GM12878 (cell line): ENCODE data around the gene SLC2A2. TPM values are rescaled to one million over a fixed set of nuclear protein-coding genes. Genes with fewer than 3 reads are reported as not detected.
"Not testable (repeated sequence)": the region's sequence is repeated elsewhere in the genome, so short reads cannot be mapped to it uniquely, and the experiment has no call there.

Source experiments
- ATAC-seq: fragments of 200-7000 bp; cut with Tn5 transposase; 3 replicates; pipeline ENCODE4 v1.9.1; 2020; ENCODE audit warnings: mild to moderate bottlenecking, moderate library complexity
- BruUV-seq: library from RNA; stranded (reverse); fragments of 400-500 nt; replicated peaks from 2 replicates; lab custom pipeline; 2021; lab: Mats Ljungman, UMichigan
- CTCF ChIA-PET: fragments of 300-600 bp; sonication (Branson Sonifier 250); formaldehyde crosslinking; extraction: SDS; loops from one replicate; lab custom pipeline; 2021; ENCODE audit warnings: inconsistent platforms; lab: Yijun Ruan, JAX
- POLR2A ChIA-PET: fragments of 350-600 bp; formaldehyde crosslinking; extraction: SDS; loops from one replicate; lab custom pipeline; 2021; ENCODE audit warnings: inconsistent platforms; lab: Charles Lee
- RAD21 ChIA-PET: fragments of 300-600 bp; sonication (Branson Sonifier 250); formaldehyde crosslinking; loops from one replicate; lab custom pipeline; 2023; ENCODE audit warnings: antibody characterized with exemption; ENCODE audit not compliant: unreplicated experiment; lab: Charles Lee
- SMC1A ChIA-PET: fragments of 300-600 bp; sonication (Branson Sonifier 250); formaldehyde crosslinking; loops from one replicate; lab custom pipeline; 2023; ENCODE audit not compliant: unreplicated experiment, uncharacterized antibody; lab: Charles Lee
- DNase-seq: peaks from one replicate; pipeline ENCODE4 v3.0.0-alpha.2; 2011; ENCODE audit warnings: low read depth, low spot score
- FAIRE-seq: peaks from 3 replicates; lab custom pipeline; 2011; peaks lifted over from hg19 to GRCh38; lab: Jason Lieb, UNC
- H2AFZ ChIP-seq: 2 replicates; pipeline ENCODE4 v1.6.0; 2011; ENCODE audit warnings: low read depth, low read length, control low read depth; ENCODE audit not compliant: control insufficient read depth
- H3K27ac ChIP-seq: 2 replicates; pipeline ENCODE4 v1.5.1; 2011; ENCODE audit warnings: control low read depth; ENCODE audit not compliant: control insufficient read depth, insufficient read depth
- H3K27me3 ChIP-seq, 2 experiments: replicated peaks in 1 of 2; 2 replicates each; pipeline versions ENCODE4 v1.6.0 to v1.6.1; 2011; ENCODE audit warnings: low read length in 1 of 2; ENCODE audit not compliant: control insufficient read depth in 2 of 2, insufficient read depth in 2 of 2
- H3K36me3 ChIP-seq, 2 experiments: 2 replicates each; pipeline ENCODE4 v1.5.1; 2011; ENCODE audit warnings: low read length in 1 of 2; ENCODE audit not compliant: control insufficient read depth in 2 of 2, insufficient read depth in 2 of 2
- H3K4me1 ChIP-seq: 2 replicates; pipeline ENCODE4 v1.6.1; 2011; ENCODE audit warnings: mild to moderate bottlenecking, low read length, moderate library complexity, mixed read lengths; ENCODE audit not compliant: control insufficient read depth, insufficient read depth
- H3K4me2 ChIP-seq: 2 replicates; pipeline ENCODE4 v1.6.0; 2011; ENCODE audit warnings: control low read depth; ENCODE audit not compliant: control insufficient read depth, insufficient read depth
- H3K4me3 ChIP-seq: fragments of 200-600 bp; sonication (generic); 2 replicates; pipeline ENCODE4 v1.5.1; 2016
- H3K79me2 ChIP-seq: 2 replicates; pipeline ENCODE4 v1.6.0; 2011; ENCODE audit warnings: low read length; ENCODE audit not compliant: control insufficient read depth, insufficient read depth
- H3K9ac ChIP-seq: 2 replicates; pipeline ENCODE4 v1.8.0; 2011; ENCODE audit warnings: low read length, control low read depth, mixed read lengths; ENCODE audit not compliant: control insufficient read depth, insufficient read depth
- H3K9me3 ChIP-seq: replicated peaks from 3 replicates; pipeline ENCODE4 v1.5.1; 2011; ENCODE audit warnings: mild to moderate bottlenecking, low read length; ENCODE audit not compliant: control insufficient read depth, insufficient read depth
- H4K20me1 ChIP-seq: 2 replicates; pipeline ENCODE4 v1.6.0; 2011; ENCODE audit not compliant: control insufficient read depth, insufficient read depth
- CBX3 ChIP-seq: fragments of 200-600 bp; sonication (generic); IDR thresholded peaks from 2 replicates; pipeline ENCODE4 v1.6.1; 2016; ENCODE audit warnings: low read depth, borderline replicate concordance
- CHD1 ChIP-seq: IDR thresholded peaks from 2 replicates; pipeline ENCODE4 v1.6.1; 2012; ENCODE audit warnings: low read depth, low read length, improper control_type of control experiment
- CHD2 ChIP-seq: IDR thresholded peaks from 2 replicates; pipeline ENCODE4 v1.6.1; 2011; ENCODE audit warnings: low read depth, low read length, improper control_type of control experiment, borderline replicate concordance
- ESRRA ChIP-seq: IDR thresholded peaks from 2 replicates; pipeline ENCODE4 v1.6.1; 2012; ENCODE audit warnings: mild to moderate bottlenecking, low read length, improper control_type of control experiment
- MYC ChIP-seq: IDR thresholded peaks from 2 replicates; pipeline ENCODE4 v1.6.1; 2011; ENCODE audit warnings: mild to moderate bottlenecking, low read length, moderate library complexity, inconsistent platforms; ENCODE audit not compliant: insufficient read depth, insufficient replicate concordance, insufficient read length, severe bottlenecking
- POLR2A ChIP-seq: IDR thresholded peaks from 2 replicates; pipeline ENCODE4 v1.6.1; 2011; ENCODE audit warnings: low read depth, mild to moderate bottlenecking, low read length
- SIN3A ChIP-seq: IDR thresholded peaks from 2 replicates; pipeline ENCODE4 v1.6.1; 2012; ENCODE audit warnings: low read depth, low read length, improper control_type of control experiment
- SMAD5 ChIP-seq: IDR thresholded peaks from 2 replicates; pipeline ENCODE4 v1.6.1; 2016; ENCODE audit warnings: antibody characterized with exemption, low read depth
- TBL1XR1 ChIP-seq: IDR thresholded peaks from 2 replicates; pipeline ENCODE4 v1.6.1; 2012; ENCODE audit warnings: low read depth, low read length, improper control_type of control experiment
- WGBS: methylation state at CpG from one replicate; pipeline ENCODE4 v1.1.6; 2016; ENCODE audit warnings: low lambda C conversion rate; ENCODE audit not compliant: insufficient replicate concordance, insufficient coverage; ENCODE audit errors: missing lambda C conversion rate; 5-methylcytosine and 5-hydroxymethylcytosine counted together
- in situ Hi-C: fragments of 300-500 bp; cut with MboI; formaldehyde crosslinking; loops from 9 replicates; pipeline ENCODE4 v1.14.3; 2018; ENCODE audit warnings: mixed read lengths
- intact Hi-C: fragments of 100-400 bp; cut with micrococcal nuclease; formaldehyde crosslinking; loops from one replicate; pipeline ENCODE4 v1.14.2; 2022; ENCODE audit not compliant: unreplicated experiment
- polyA plus RNA-seq, 11 experiments: library from polyadenylated mRNA; depleted of rRNA in 4 of 11; unstranded in 6 of 11; stranded (reverse) in 5 of 11; fragments of >200 nt; fragmentation: Nextera tagmentation in 4 of 11; fragmentation: Illumina TruSeq in 1 of 11; extraction: Ambion mirVana in 4 of 11; extraction: Trizol in 1 of 11; gene quantifications; 1 replicate in 1 of 11; 2 replicates in 10 of 11; pipeline versions ENCODE4 v1.2.1 to v1.2.3, GENCODE V29; 2011 to 2016; ENCODE audit warnings: inconsistent platforms in 2 of 11, missing spikeins in 2 of 11, low read depth in 1 of 11
- total RNA-seq, 4 experiments: library from RNA; depleted of rRNA in 3 of 4; stranded (reverse); fragments of >200 nt in 3 of 4; fragmentation: Illumina TruSeq in 1 of 4; extraction: Trizol in 1 of 4; gene quantifications; 2 replicates each; pipeline versions ENCODE4 v1.2.1 to v1.2.3, GENCODE V29; 2013 to 2021
- TF ChIP-seq, protein P1 (sequence below): IDR thresholded peaks from 2 replicates; pipeline ENCODE4 v1.6.1; 2012; ENCODE audit warnings: low read depth, low read length, improper control_type of control experiment

Gene SLC2A2
- total and polyA plus RNA-seq, 10 of the 15 experiments (the other 5 are each of a cell fraction or from before 2014, with no cell fraction given) = 0.04 to 0.10 (median 0.04) TPM; not detected in 7

DNA sequence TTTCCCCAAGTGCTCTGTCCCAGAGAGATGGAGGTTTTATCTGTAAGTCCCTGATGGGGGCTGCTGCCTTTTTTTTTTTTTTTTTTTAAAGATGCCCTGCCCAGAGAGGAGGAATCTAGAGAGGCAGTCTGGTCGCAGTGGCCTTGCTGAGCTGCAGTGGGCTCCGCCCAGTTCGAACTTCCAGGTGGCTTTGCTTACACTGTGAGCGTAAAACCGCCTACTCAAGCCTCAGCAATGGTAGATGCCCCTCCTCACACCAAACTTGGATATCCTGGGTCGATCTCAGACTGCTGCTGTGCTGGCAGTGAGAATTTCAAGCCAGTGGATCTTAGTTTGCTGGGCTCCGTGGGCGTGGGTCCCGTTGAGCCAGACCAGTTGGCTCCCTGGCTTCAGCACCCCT, 51.6 kb downstream of the SLC2A2 start:
- no peak for ATAC-seq
- H3K9me3 ChIP-seq = no peaks in the 10 kb centered on the region
- no peaks in the 10 kb centered on the region for H3K36me3 ChIP-seq
- in situ Hi-C loops (no loop called here), intact Hi-C loops (loop anchor here (5.0 kb wide), 1 partner anchor 37 kb away; no protein-coding TSS in a partner anchor)
- CTCF ChIA-PET = interaction anchor here (0.6 to 1.2 kb wide), 3 partner anchors 9 to 796 kb away, joined by 3 read pairs; no protein-coding TSS in a partner anchor
- no peak overlapping the region for H3K4me2 ChIP-seq
- no peak for TF ChIP-seq CBX3
- TF ChIP-seq, protein P1, sequence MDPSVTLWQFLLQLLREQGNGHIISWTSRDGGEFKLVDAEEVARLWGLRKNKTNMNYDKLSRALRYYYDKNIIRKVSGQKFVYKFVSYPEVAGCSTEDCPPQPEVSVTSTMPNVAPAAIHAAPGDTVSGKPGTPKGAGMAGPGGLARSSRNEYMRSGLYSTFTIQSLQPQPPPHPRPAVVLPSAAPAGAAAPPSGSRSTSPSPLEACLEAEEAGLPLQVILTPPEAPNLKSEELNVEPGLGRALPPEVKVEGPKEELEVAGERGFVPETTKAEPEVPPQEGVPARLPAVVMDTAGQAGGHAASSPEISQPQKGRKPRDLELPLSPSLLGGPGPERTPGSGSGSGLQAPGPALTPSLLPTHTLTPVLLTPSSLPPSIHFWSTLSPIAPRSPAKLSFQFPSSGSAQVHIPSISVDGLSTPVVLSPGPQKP = no peak
- no peak for TF ChIP-seq SIN3A
- TF ChIP-seq ESRRA = no peak
- TF ChIP-seq CHD1 = no peak
- no peak for TF ChIP-seq MYC
- no peak for TF ChIP-seq POLR2A
- no peak for TF ChIP-seq SMAD5
- no peak for TF ChIP-seq CHD2
- TF ChIP-seq TBL1XR1 = no peak
- no peaks in the 10 kb centered on the region for H3K4me1 ChIP-seq
- no TSS peak for BruUV-seq
- no peak for DNase-seq
- no peaks in the 10 kb centered on the region; a peak in 2 of 4 replicates for H3K27me3 ChIP-seq
- H3K4me3 ChIP-seq = no peak overlapping the region
- H4K20me1 ChIP-seq = no peaks in the 10 kb centered on the region
- H3K9ac ChIP-seq = no peak overlapping the region
- FAIRE-seq = no peak
- no peaks in the 10 kb centered on the region for H3K79me2 ChIP-seq
- H2AFZ ChIP-seq = no peak overlapping the region
- RAD21 ChIA-PET = no interaction called here
- POLR2A ChIA-PET = no interaction called here
- SMC1A ChIA-PET = no interaction called here
- WGBS = 36% methylated on average over 7 of the region's 9 CpGs
- no peak overlapping the region for H3K27ac ChIP-seq

DNA sequence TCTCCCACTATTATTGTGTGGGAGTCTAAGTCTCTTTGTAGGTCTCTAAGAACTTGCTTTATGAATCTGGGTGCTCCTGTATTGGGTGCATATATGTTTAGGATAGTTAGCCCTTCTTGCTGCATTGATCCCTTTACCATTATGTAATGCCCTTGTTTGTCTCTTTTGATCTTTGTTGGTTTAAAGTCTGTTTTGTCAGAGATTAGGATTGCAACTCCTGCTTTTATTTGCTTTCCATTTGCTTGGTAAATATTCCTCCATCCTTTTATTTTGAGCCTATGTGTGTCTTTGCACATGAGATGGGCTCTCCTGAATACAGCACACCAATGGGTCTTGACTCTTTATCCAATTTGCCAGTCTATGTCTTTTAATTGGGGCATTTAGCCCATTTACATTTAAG, 53.6 kb downstream of the SLC2A2 start:
- H3K27ac ChIP-seq, H2AFZ ChIP-seq, ATAC-seq, H4K20me1 ChIP-seq, H3K4me3 ChIP-seq, H3K9me3 ChIP-seq, RAD21 ChIA-PET, CTCF ChIA-PET, BruUV-seq, H3K27me3 ChIP-seq, FAIRE-seq, POLR2A ChIA-PET, H3K9ac ChIP-seq, H3K36me3 ChIP-seq, DNase-seq, SMC1A ChIA-PET, H3K4me2 ChIP-seq, H3K79me2 ChIP-seq, H3K4me1 ChIP-seq, in situ Hi-C loops: not testable (repeated sequence)
- intact Hi-C loops = loop anchor here (5.0 kb wide), 1 partner anchor 39 kb away; no protein-coding TSS in a partner anchor
